ENCODE measurements around the gene TCEA2.

TCEA2 gene

DNA sequence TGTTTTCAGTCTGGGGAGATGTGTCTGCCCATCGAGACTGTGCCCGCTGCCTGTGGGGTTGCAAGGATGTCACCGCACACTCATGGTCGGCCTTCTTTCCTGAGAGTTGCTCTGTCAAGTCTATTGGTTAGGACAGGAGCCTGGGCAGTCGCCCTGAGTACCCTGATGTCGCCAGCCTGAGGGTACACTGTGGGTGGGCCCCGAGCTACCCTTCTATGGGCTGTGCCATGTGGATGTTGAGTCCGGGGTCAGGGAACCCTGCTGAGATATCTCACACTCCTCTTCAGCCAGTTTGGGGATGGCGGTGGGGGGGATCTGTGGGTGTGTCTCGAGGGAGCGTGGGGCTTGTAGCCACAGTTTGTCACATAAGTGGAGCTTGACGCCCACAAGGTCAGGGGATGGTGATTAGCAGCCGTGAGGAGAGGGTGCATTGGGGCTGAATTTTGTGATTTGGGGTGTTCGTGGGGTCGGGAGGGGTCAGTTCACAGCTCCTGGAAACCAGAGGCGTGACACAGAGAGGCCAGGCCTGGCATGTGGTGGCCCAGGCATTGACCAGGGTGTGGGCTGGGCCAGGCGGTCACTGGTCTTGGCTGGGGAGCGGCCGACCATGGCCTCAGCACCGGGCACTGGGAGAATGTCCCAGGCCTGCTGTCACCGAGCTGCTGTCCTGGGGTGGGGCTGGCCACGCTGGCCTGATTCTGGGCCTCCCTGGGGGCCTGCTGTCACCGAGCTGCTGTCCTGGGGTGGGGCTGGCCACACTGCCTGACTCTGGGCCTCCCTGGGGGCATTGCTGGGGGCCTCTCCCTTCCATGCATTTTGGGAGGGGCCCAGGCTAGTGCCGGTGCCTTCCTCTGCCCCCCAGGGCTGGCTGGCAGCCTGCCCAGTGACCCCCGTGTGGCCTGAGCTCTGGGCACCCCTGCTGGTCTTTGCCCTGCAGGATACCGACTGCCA is 46.0 kb downstream of the TCEA2 start:
- H3K4me3 ChIP-seq (ENCODE audit: low read length), result no peak overlapping the region
- H3K9me3 ChIP-seq (ENCODE audit: control insufficient read depth, low read length), result no peaks in the 10 kb centered on the region
- H3K36me3 ChIP-seq (ENCODE audit: control insufficient read depth, insufficient read depth, low read length), result no peaks in the 10 kb centered on the region
- H3K27me3 ChIP-seq (ENCODE audit: control insufficient read depth, insufficient read depth, low read length), result no peaks in the 10 kb centered on the region
- H3K9ac ChIP-seq (ENCODE audit: low read length), result no peak overlapping the region
- no peaks in the 10 kb centered on the region for H3K4me1 ChIP-seq (ENCODE audit: control insufficient read depth, insufficient read depth, low read length)

DNA sequence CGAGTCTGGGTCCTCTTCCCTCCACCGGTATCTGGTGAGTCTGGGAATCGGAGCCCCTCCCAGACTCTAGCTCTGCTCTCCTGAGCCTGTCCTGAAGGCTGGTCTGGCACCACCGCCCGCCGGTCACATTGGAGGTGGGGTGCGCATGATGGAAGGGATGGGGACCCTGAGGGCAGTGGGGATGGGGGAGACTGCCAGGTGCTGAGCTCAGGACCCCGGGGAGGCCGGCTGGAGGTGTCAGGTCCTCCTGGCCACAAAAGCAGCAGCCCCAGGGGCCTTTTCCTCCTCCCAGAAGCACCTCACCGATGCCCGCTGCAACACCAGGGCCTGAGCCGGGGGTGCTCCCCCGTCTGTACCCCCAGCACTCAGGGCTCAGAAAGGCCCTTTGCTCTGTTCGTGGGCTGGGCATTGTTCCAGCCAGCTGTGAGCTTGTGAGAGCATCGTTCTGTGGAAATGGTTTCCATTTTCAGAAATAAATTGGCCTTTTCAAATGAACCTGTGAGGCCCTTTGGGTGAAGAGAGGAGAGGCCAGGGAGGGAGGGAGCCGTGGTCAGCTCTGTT is 46.9 kb downstream of the TCEA2 start:
- H3K9me3 ChIP-seq (ENCODE audit: control insufficient read depth, low read length), result no peaks in the 10 kb centered on the region
- no peak overlapping the region for H3K4me3 ChIP-seq (ENCODE audit: low read length)
- H3K27me3 ChIP-seq (ENCODE audit: control insufficient read depth, insufficient read depth, low read length), result no peaks in the 10 kb centered on the region
- H3K36me3 ChIP-seq (ENCODE audit: control insufficient read depth, insufficient read depth, low read length), result no peaks in the 10 kb centered on the region
- H3K4me1 ChIP-seq (ENCODE audit: control insufficient read depth, insufficient read depth, low read length), result no peaks in the 10 kb centered on the region
- no peak overlapping the region for H3K9ac ChIP-seq (ENCODE audit: low read length)

DNA sequence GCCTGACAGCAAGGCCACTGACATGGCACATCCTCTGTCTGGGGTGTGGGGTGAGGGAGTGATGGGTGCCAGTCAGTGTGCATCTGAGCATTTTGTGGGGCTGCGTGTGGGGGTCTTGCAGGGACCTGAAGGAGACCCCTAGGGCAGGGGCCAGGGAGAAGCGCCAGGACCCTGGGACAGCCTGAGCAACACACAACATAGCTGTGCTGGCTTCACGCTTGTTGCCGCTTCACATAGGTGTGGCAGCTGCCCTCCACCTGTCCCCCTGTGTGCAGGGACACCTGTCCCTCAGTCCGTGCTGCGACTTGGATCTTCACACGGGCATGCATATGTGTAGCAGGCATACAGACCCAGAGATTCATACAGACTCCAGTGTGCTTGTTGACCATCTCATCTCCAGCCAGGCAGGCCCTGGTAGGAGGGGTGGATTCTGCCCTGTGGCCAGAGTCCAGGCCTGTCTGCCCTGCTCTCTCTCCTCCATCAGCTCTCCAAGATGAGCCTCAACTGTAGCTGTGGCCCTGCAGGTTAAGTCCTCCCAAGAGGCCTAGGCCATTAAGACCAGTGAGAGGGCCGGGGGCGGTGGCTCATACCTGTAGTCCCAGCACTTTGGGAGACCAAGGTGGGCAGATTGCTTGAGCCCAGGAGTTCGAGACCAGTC is 47.5 kb downstream of the TCEA2 start:
- Histone ChIP-seq H3K4me3 (ENCODE audit: low read length) (no peak overlapping the region), H3K4me1 (ENCODE audit: control insufficient read depth, insufficient read depth, low read length) (no peaks in the 10 kb centered on the region), H3K9me3 (ENCODE audit: control insufficient read depth, low read length) (no peaks in the 10 kb centered on the region), H3K9ac (ENCODE audit: low read length) (no peak overlapping the region), H3K36me3 (ENCODE audit: control insufficient read depth, insufficient read depth, low read length) (no peaks in the 10 kb centered on the region), H3K27me3 (ENCODE audit: control insufficient read depth, insufficient read depth, low read length) (no peaks in the 10 kb centered on the region)

DNA sequence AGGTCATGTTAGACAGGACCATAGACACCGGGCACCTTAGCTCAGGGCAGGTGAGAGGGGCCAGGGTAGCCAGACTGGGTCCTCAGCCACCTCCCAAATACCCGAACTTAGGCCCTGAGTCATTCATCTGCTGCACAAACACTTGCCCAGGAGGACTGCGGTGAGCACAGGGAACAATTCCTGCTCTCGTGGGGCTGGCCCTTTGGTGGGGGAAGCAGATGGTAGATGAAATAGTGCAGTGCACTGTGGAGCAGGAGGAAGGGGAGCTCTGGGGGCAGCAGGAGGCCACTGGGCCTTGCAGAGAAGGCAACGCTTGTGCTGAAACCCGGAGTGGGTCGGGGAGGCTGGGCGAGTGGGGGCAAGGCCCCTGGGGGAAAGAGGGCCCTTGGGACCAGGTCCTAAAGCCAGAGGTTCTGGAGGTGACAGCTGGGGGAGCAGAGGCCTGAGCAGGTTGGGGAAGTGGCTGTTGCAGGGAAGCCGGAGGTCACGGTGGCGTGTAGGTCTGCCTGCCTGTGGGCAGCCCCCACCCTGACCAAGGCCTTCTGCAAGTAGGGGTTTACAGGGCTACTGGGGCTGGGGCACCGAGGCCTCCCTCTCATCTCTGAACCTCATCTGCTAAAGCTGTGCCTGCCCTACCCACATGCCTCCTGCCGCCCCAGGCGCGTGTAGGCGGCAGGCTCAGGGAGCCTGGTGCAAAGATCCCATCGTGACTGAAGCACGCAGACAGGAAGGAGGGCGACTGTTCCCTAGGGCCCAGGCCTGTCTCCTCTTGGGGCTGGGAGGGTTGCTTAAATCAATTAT is 49.0 kb downstream of the TCEA2 start:
- Histone ChIP-seq H3K27me3 (ENCODE audit: control insufficient read depth, insufficient read depth, low read length) (no peaks in the 10 kb centered on the region), H3K4me1 (ENCODE audit: control insufficient read depth, insufficient read depth, low read length) (no peaks in the 10 kb centered on the region), H3K4me3 (ENCODE audit: low read length) (no peak overlapping the region), H3K36me3 (ENCODE audit: control insufficient read depth, insufficient read depth, low read length) (no peaks in the 10 kb centered on the region), H3K9me3 (ENCODE audit: control insufficient read depth, low read length) (no peaks in the 10 kb centered on the region), H3K9ac (ENCODE audit: low read length) (no peak overlapping the region)

DNA sequence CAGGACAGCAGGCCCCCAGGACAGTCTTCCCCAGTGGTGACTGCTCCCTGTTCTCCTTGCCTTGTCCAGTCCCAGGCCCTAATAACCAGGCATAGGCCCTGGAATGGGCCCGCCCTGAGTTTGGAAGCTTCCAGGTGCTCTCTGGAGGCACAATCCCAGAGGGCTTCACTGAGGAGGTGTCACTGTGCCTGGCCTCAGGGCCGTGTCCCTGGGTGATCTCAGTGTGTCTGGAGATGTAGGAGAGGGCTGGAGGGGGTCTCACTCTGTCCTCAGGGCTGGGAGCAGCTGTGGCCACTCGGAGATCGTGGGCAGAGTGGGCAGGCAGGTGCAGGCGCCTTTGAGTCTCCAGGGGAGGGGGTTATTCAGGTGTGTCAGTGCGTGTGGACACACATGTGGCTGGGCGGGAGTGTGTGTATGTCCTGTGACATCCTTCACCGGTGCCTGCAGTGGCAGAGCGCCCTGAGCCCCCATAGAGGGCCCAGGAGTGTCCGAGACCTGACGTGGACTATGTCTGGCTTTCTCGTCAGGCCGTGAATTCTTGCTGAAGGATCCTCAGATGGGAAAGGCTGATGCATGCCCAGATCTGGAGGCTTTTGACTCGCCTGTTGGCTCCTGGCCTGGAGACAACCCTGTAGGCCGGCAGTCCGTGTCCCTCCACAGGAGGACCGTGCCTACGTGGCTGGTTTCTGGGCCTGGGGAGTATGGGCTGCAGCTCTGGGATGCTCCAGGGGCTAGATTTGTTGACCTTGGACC is 49.9 kb downstream of the TCEA2 start:
- Histone ChIP-seq H3K4me3 (ENCODE audit: low read length) (no peak overlapping the region), H3K4me1 (ENCODE audit: control insufficient read depth, insufficient read depth, low read length) (no peaks in the 10 kb centered on the region), H3K27me3 (ENCODE audit: control insufficient read depth, insufficient read depth, low read length) (no peaks in the 10 kb centered on the region), H3K9ac (ENCODE audit: low read length) (no peak overlapping the region), H3K36me3 (ENCODE audit: control insufficient read depth, insufficient read depth, low read length) (no peaks in the 10 kb centered on the region), H3K9me3 (ENCODE audit: control insufficient read depth, low read length) (no peaks in the 10 kb centered on the region)

DNA sequence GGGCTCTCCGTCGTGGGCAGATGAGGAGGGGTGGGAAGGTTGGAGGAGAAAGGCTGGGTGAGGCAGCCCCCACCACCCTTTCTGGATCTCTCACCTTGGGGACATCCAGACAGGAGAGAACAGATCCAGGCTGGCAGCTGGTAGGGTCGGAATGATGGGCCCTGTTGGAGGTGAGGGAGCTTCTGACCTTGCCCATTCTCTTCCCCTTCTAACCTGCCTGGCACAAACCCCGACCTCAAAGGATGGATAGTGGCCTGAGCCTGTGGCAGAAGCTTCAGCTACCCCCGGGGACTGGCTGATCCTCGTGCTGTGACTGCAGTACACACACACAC is 50.4 kb downstream of the TCEA2 start:
- Histone ChIP-seq H3K36me3 (ENCODE audit: control insufficient read depth, insufficient read depth, low read length) (no peaks in the 10 kb centered on the region), H3K9ac (ENCODE audit: low read length) (no peak overlapping the region), H3K9me3 (ENCODE audit: control insufficient read depth, low read length) (no peaks in the 10 kb centered on the region), H3K4me3 (ENCODE audit: low read length) (no peak overlapping the region), H3K4me1 (ENCODE audit: control insufficient read depth, insufficient read depth, low read length) (no peaks in the 10 kb centered on the region), H3K27me3 (ENCODE audit: control insufficient read depth, insufficient read depth, low read length) (no peaks in the 10 kb centered on the region)

DNA sequence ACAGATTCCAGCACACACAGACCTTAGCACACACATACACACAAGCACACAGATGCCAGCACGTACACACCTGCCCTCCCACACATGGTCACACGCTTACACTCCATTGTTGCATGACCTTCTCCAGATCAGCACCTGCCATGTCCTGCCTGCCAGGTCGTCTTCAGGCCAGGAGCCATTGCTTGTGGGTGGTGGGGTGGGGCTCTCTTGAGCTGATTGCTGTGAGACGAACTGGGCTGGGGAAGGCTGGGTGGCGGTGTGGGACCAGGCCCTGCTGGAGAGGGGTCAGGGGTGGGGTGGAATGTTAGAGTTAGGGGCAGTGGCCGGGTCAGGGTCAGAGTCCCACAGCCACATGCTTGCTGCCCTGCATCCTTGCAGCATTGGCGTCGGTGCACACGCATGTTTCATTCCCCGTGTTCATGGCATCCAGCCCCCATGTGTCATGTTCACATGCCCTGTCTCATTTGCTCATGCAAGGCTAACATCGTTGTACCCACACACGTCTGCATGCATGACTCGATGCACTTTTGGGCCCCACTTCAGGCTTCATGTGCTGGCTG is 50.9 kb downstream of the TCEA2 start:
- no peak overlapping the region for H3K4me3 ChIP-seq (ENCODE audit: low read length)
- H3K36me3 ChIP-seq (ENCODE audit: control insufficient read depth, insufficient read depth, low read length), result no peaks in the 10 kb centered on the region
- H3K9me3 ChIP-seq (ENCODE audit: control insufficient read depth, low read length), result no peaks in the 10 kb centered on the region
- H3K4me1 ChIP-seq (ENCODE audit: control insufficient read depth, insufficient read depth, low read length), result no peaks in the 10 kb centered on the region
- no peak overlapping the region for H3K9ac ChIP-seq (ENCODE audit: low read length)
- H3K27me3 ChIP-seq (ENCODE audit: control insufficient read depth, insufficient read depth, low read length), result no peaks in the 10 kb centered on the region

DNA sequence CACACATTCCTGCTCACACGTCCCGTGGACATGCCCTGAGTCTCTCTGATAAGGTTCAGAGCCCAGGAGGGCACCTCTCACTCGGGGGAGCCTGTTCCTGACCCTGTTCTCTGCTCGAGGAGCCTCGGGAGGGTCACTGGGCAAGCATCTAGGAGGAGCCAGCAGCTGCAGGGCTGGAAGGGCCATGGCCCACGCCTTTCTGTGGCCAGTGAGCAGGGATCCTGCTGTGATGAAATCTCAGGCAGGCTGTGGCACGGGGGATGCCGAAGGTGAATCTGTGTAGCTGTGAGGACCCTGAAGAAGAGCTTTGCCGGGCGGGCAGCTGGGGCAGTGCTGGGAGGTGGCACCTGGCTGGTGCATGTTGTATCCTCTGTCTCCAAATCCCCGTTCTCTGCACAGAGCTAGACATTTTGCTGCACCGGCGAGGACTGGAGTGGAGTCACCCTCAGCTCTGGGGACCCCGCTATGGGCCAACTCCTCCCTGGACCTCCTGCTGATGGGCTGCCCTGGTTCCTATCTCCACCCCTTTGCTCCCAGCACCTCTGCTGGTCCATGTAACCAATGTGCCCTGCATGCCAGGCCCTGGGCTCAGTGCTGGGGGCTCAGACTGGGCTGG is 51.5 kb downstream of the TCEA2 start:
- Histone ChIP-seq H3K4me1 (ENCODE audit: control insufficient read depth, insufficient read depth, low read length) (no peaks in the 10 kb centered on the region), H3K36me3 (ENCODE audit: control insufficient read depth, insufficient read depth, low read length) (no peaks in the 10 kb centered on the region), H3K27me3 (ENCODE audit: control insufficient read depth, insufficient read depth, low read length) (no peaks in the 10 kb centered on the region), H3K9me3 (ENCODE audit: control insufficient read depth, low read length) (no peaks in the 10 kb centered on the region), H3K9ac (ENCODE audit: low read length) (no peak overlapping the region), H3K4me3 (ENCODE audit: low read length) (no peak overlapping the region)

DNA sequence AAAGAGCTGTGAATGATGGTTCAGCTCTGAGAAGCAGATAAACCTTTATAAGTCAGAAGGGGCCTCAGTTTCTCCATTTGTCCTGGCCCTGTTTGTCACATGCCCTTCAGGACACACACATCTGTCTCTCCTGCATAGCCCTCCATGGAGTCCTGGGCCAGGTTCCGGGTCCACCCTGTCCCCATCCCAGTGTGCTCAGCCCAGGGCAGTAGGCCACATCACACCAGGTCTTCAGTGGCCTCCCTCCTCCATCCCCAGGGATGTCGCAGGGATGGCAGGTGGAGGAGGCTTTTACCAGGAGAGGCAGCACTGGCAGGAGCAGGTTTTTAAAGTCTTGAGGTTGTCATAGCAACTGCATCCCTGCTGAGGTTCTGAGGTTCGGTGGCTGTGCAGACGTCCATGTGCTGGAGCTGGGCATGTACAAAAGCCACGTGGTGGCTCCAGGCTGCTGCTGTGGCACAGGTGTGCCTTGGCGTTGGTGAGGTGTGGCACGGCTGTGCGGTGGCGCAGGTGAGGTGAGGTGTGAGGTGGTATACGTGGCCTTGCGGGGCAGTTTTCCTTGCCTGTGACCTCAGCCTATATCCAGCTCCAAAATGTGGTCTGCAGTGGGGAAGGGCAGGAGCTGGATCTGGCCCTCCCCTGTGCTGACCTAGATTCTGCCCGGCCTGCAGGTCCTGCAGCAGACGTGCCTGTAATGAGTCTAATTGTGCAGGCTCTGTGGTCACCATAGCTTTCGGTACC is 52.3 kb downstream of the TCEA2 start:
- peaks cover 5% of the 10 kb centered on the region for H3K4me1 ChIP-seq (ENCODE audit: control insufficient read depth, insufficient read depth, low read length)
- H3K9ac ChIP-seq (ENCODE audit: low read length), result no peak overlapping the region
- no peak overlapping the region for H3K4me3 ChIP-seq (ENCODE audit: low read length)
- H3K9me3 ChIP-seq (ENCODE audit: control insufficient read depth, low read length), result no peaks in the 10 kb centered on the region
- no peaks in the 10 kb centered on the region for H3K27me3 ChIP-seq (ENCODE audit: control insufficient read depth, insufficient read depth, low read length)
- no peaks in the 10 kb centered on the region for H3K36me3 ChIP-seq (ENCODE audit: control insufficient read depth, insufficient read depth, low read length)

DNA sequence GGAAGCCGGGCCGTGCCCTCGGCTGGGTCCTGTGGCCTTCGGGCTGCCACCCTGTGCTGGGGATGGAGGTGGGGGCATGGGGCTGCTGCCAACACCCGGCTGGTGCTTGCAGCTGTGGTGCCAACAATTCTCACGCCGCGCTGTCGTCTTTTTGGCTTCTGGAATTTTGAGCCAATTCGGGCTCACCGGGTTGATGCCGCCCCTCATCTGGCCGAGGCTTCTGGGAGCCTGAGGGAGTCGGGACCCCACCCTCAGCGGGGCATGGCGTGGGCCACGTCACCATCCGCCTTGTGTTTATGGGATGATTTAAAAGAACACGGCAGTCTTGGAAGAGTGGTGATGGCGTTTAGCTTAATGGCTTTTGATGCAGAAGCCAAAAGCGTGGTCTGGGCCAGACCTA is 53.0 kb downstream of the TCEA2 start:
- H3K27me3 ChIP-seq (ENCODE audit: control insufficient read depth, insufficient read depth, low read length), result peaks cover 3% of the 10 kb centered on the region
- H3K9ac ChIP-seq (ENCODE audit: low read length), result no peak overlapping the region
- peaks cover 6% of the 10 kb centered on the region for H3K4me1 ChIP-seq (ENCODE audit: control insufficient read depth, insufficient read depth, low read length)
- H3K36me3 ChIP-seq (ENCODE audit: control insufficient read depth, insufficient read depth, low read length), result no peaks in the 10 kb centered on the region
- no peak overlapping the region for H3K4me3 ChIP-seq (ENCODE audit: low read length)
- no peaks in the 10 kb centered on the region for H3K9me3 ChIP-seq (ENCODE audit: control insufficient read depth, low read length)
